ENCODE measurements around the gene ATRNL1. TPM values are rescaled to one million over a fixed set of nuclear protein-coding genes. Genes with fewer than 3 reads are reported as not detected.

Gene ATRNL1
- total RNA-seq, 1 experiment from 2014 or later, result 1.3 TPM

- Histone ChIP-seq H3K27ac (ENCODE audit: low read depth, low read length) (no peak overlapping the region), H4K20me1 (ENCODE audit: insufficient read depth) (no peaks in the 10 kb centered on the region), H3K9me2 (ENCODE audit: insufficient read depth) (no peaks in the 10 kb centered on the region), H3K27me3 (ENCODE audit: insufficient read depth, low read length) (peaks cover 13% of the 10 kb centered on the region), H3K4me1 (ENCODE audit: control insufficient read depth in 1 of 2, insufficient read depth in 2 of 2, low read length in 2 of 2) (no peaks in the 10 kb centered on the region), H3K4me2 (ENCODE audit: low read length) (no peak overlapping the region), H2AFZ (ENCODE audit: low read depth, low read length, poor library complexity, severe bottlenecking) (no peak overlapping the region), H3K4me3 (replicated peaks in 1 of 2; ENCODE audit: low read depth in 1 of 2, low read length in 2 of 2) (no peak overlapping the region), H3K79me2 (ENCODE audit: insufficient read depth, low read length) (no peaks in the 10 kb centered on the region), H3K36me3 (ENCODE audit: control insufficient read depth in 1 of 2, insufficient read depth in 2 of 2, low read length in 2 of 2) (no peaks in the 10 kb centered on the region), H3K9me3 (ENCODE audit: control insufficient read depth in 1 of 2, insufficient read depth in 1 of 2, low read depth in 1 of 2, low read length in 2 of 2) (no peaks in the 10 kb centered on the region), H3K9ac (ENCODE audit: low read length) (no peak overlapping the region)
- DNase-seq (ENCODE audit: low read depth, low spot score) (no peak), ATAC-seq (no peak)
- intact Hi-C loops (cut with micrococcal nuclease), result no loop called here
- TF ChIP-seq POLR2AphosphoS5 (IDR thresholded peaks at IDR 0.05; ENCODE audit: low read depth, low read length) (no peak), ZFX (IDR thresholded peaks at IDR 0.05) (no peak), REST (IDR thresholded peaks at IDR 0.05; ENCODE audit: low read depth) (no peak), ZBTB33 (IDR thresholded peaks at IDR 0.05; ENCODE audit: extremely low read depth, insufficient replicate concordance, low read length) (no peak), ATF3 (IDR thresholded peaks at IDR 0.05) (no peak), EZH2 (IDR thresholded peaks at IDR 0.05) (no peak), RAD21 (IDR thresholded peaks at IDR 0.05; ENCODE audit: low read depth) (no peak), CEBPB (IDR thresholded peaks at IDR 0.05; ENCODE audit: low read depth) (no peak), ELF1 (IDR thresholded peaks at IDR 0.05; ENCODE audit: borderline replicate concordance, low read depth) (no peak), CBX3 (IDR thresholded peaks at IDR 0.05; ENCODE audit: low read depth) (no peak), SP1 (IDR thresholded peaks at IDR 0.05; ENCODE audit: low read depth) (no peak), SRF (IDR thresholded peaks at IDR 0.05; ENCODE audit: low read depth) (no peak), POLR2A (IDR thresholded peaks at IDR 0.05; ENCODE audit: borderline replicate concordance, extremely low read depth, insufficient read depth, insufficient read length) (no peak), TCF7L2 (IDR thresholded peaks at IDR 0.05; ENCODE audit: borderline replicate concordance, extremely low read depth, insufficient read depth, insufficient read length) (no peak), ZNF274 (IDR thresholded peaks at IDR 0.05; ENCODE audit: low read depth, low read length) (no peak)
- POLR2A ChIA-PET, result no interaction called here
- RAD21 ChIA-PET (ENCODE audit: low non-redundant PET in 1 of 2, low total read pairs in 2 of 2, uncharacterized antibody in 2 of 2, unreplicated experiment in 2 of 2), result no interaction called here
- BruUV-seq (replicated peaks), result no TSS peak
- CTCF ChIA-PET, result no interaction called here
These were observed 724.8 kb downstream of the ATRNL1 start for GRCh38 chr10:115818012-115818411.
